PC-9 (cell line): ENCODE results near the gene MYL2. TPM values are rescaled to one million over a fixed set of nuclear protein-coding genes. Genes with fewer than 3 reads are reported as not detected.

ENCODE experiments used
- BruUV-seq: library from RNA; stranded (reverse); fragments of 400-500 nt; replicated peaks from 2 replicates; lab custom pipeline; 2021; lab: Mats Ljungman, UMichigan
- CTCF ChIA-PET: fragments of 300-600 bp; sonication (Branson Sonifier 250); formaldehyde crosslinking; loops from one replicate; lab custom pipeline; 2022; ENCODE audit warnings: antibody characterized with exemption; lab: Charles Lee
- POLR2A ChIA-PET: fragments of 300-600 bp; sonication (Branson Sonifier 250); formaldehyde crosslinking; loops from one replicate; lab custom pipeline; 2022; ENCODE audit warnings: antibody characterized with exemption; ENCODE audit not compliant: unreplicated experiment; lab: Charles Lee
- DNase-seq, 2 experiments: peaks; one replicate each; pipeline versions ENCODE4 v3.0.0 to v3.0.0-alpha.2; 2015 to 2022; ENCODE audit warnings: mixed read lengths in 1 of 2
- H2AFZ ChIP-seq: fragments of 200-600 bp; sonication (generic); 2 replicates; pipeline ENCODE4 v1.8.1; 2017; ENCODE audit warnings: antibody characterized with exemption
- H3F3A ChIP-seq: fragments of 200-600 bp; sonication (generic); 2 replicates; pipeline ENCODE4 v1.8.1; 2017; ENCODE audit warnings: antibody characterized with exemption, mild to moderate bottlenecking, low read depth; ENCODE audit not compliant: insufficient read depth
- H3K27ac ChIP-seq: fragments of 200-600 bp; sonication (generic); 2 replicates; pipeline ENCODE4 v1.6.1; 2016; ENCODE audit warnings: mixed run types
- H3K27me3 ChIP-seq: fragments of 200-600 bp; sonication (generic); 2 replicates; pipeline ENCODE4 v1.6.1; 2016; ENCODE audit warnings: low read depth, mixed run types; ENCODE audit not compliant: insufficient read depth
- H3K36me3 ChIP-seq: fragments of 200-600 bp; sonication (generic); 2 replicates; pipeline ENCODE4 v1.6.1; 2016; ENCODE audit warnings: low read depth, mixed run types
- H3K4me1 ChIP-seq: fragments of 200-600 bp; sonication (generic); replicated peaks from 2 replicates; pipeline ENCODE4 v1.6.1; 2016; ENCODE audit warnings: mixed run types; ENCODE audit not compliant: insufficient read depth
- H3K4me2 ChIP-seq: fragments of 200-600 bp; sonication (generic); 2 replicates; pipeline ENCODE4 v1.6.1; 2017; ENCODE audit warnings: mixed run types
- H3K4me3 ChIP-seq: fragments of 200-600 bp; sonication (generic); 2 replicates; pipeline ENCODE4 v1.6.1; 2016; ENCODE audit warnings: mixed run types
- H3K79me2 ChIP-seq: fragments of 200-600 bp; sonication (generic); 2 replicates; pipeline ENCODE4 v1.6.1; 2017; ENCODE audit warnings: low read depth, mixed run types
- H3K9me2 ChIP-seq: fragments of 200-600 bp; sonication (generic); 2 replicates; pipeline ENCODE4 v1.8.1; 2017; ENCODE audit warnings: mild to moderate bottlenecking; ENCODE audit not compliant: insufficient read depth
- H3K9me3 ChIP-seq: fragments of 200-600 bp; sonication (generic); 2 replicates; pipeline ENCODE4 v1.8.1; 2016; ENCODE audit warnings: low read depth; ENCODE audit not compliant: insufficient read depth
- H4K20me1 ChIP-seq: fragments of 200-600 bp; sonication (generic); 2 replicates; pipeline ENCODE4 v1.8.1; 2017; ENCODE audit not compliant: insufficient read depth
- EZH2 ChIP-seq: fragments of 200-600 bp; sonication (generic); IDR thresholded peaks from 2 replicates; pipeline ENCODE4 v1.8.0; 2017; ENCODE audit warnings: antibody characterized with exemption, low read depth
- intact Hi-C: fragments of 100-400 bp; cut with micrococcal nuclease; formaldehyde crosslinking; loops from one replicate; pipeline ENCODE4 v1.10.0; 2022; ENCODE audit not compliant: unreplicated experiment
- total RNA-seq: library from RNA; stranded (reverse); gene quantifications from 2 replicates; pipeline ENCODE4 v1.2.3, GENCODE V29; 2021
- TF ChIP-seq, protein P1 (sequence below): fragments of 200-600 bp; sonication (generic); conservative IDR thresholded peaks from 2 replicates; pipeline ENCODE4 v1.6.1; 2017; ENCODE audit warnings: mixed run types, antibody characterized with exemption, mild to moderate bottlenecking, moderate library complexity

The MYL2 gene
- total RNA-seq, 1 experiment from 2014 or later = not detected

DNA sequence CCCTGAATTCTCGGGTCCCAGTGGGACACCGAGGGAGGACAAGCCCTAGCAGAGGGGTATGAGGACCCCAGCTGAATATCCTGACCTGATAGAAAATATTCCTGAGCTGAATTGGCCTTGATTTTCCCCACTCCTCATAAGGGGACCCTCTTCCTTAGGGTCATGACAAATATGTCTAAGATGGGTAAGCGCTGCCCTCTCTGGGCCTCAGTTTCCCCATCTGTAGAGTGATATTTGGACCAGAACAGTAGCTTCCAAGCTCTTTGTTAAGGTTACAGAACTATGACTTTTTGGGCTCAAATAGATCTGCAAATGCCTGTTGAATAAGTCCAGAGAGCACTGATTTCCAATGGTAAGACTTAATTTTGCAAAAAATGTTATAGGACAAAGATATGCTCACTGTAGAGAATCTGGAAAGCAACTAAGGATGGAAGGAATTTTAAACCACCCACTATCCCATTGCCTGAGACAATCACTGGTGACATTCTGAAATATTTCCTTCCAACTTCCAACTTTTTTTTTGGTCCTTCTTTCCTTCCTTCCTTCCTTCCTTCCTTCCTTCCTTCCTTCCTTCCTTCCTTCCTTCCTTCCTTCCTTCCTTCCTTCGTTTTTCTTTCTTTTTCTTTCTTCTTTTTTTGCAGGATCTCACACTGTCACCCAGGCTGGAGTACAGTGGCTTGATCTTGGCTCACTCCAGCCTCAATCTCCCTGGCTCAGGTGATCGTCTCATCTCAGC lies 32.0 kb downstream of the MYL2 start:
- Histone ChIP-seq H3K4me1 (no peaks in the 10 kb centered on the region), H3K4me2 (peak overlapping the region; percentile 77; the same call in 1 of the 2 replicates), H3K27ac (no peak overlapping the region), H3K9me2 (no peaks in the 10 kb centered on the region), H4K20me1 (no peaks in the 10 kb centered on the region), H3K79me2 (no peaks in the 10 kb centered on the region), H2AFZ (no peak overlapping the region), H3F3A (no peaks in the 10 kb centered on the region), H3K36me3 (no peaks in the 10 kb centered on the region), H3K4me3 (peak overlapping the region; percentile 65), H3K27me3 (peaks cover 3% of the 10 kb centered on the region; the same call in 1 of the 2 replicates), H3K9me3 (no peaks in the 10 kb centered on the region)
- TF ChIP-seq, protein P1, sequence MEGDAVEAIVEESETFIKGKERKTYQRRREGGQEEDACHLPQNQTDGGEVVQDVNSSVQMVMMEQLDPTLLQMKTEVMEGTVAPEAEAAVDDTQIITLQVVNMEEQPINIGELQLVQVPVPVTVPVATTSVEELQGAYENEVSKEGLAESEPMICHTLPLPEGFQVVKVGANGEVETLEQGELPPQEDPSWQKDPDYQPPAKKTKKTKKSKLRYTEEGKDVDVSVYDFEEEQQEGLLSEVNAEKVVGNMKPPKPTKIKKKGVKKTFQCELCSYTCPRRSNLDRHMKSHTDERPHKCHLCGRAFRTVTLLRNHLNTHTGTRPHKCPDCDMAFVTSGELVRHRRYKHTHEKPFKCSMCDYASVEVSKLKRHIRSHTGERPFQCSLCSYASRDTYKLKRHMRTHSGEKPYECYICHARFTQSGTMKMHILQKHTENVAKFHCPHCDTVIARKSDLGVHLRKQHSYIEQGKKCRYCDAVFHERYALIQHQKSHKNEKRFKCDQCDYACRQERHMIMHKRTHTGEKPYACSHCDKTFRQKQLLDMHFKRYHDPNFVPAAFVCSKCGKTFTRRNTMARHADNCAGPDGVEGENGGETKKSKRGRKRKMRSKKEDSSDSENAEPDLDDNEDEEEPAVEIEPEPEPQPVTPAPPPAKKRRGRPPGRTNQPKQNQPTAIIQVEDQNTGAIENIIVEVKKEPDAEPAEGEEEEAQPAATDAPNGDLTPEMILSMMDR = peak; percentile 66; the same call in 1 of the 2 replicates
- TF ChIP-seq EZH2 = no peak
- intact Hi-C loops = loop anchor here (1.0 to 5.0 kb wide), 4 partner anchors 62 to 786 kb away; no protein-coding TSS in a partner anchor
- DNase-seq = no peak
- ChIA-PET CTCF (interaction anchor here (0.6 kb wide), 2 partner anchors 262 to 511 kb away, joined by 4 to 8 read pairs; no protein-coding TSS in a partner anchor), POLR2A (interaction anchor here (0.8 kb wide), 1 partner anchor 755 kb away, joined by 4 read pairs; no protein-coding TSS in a partner anchor)
- no TSS peak for BruUV-seq

DNA sequence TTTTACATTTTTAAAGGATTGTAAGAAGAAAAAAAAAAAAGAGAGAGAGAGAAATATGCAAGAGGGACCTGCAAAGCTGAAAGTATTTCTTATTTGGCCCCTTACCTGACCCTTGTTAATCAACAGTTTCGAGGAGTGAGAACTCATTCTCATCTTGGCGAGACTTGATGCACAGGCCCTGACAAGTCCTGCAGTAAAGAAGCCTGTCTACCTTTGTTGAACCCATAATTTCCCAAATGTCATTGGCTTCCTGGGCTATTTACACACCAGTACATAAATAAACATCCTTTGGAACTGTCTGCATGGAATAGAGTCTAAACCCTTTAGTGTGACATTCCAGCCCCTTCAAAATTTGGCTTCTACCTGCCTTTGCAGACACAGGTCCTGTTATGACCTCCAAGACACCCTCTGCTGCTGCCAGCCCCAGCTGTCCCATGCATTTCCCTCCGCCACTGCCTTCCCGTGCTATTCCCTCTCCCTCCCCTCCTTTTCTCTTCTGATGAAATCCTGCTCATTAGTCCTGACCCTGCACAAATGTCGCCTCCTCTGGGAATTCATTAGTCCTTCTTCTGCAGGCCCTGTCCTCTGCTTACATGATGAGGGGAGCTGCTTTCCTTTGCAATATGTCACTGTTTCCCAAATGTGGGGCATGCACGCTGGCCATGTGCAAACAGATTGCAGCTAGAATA lies 35.1 kb downstream of the MYL2 start:
- Histone ChIP-seq H3K4me2 (no peak overlapping the region), H3K9me3 (no peaks in the 10 kb centered on the region), H3K27ac (no peak overlapping the region), H3K4me1 (no peaks in the 10 kb centered on the region), H3K4me3 (no peak overlapping the region), H3K36me3 (no peaks in the 10 kb centered on the region), H3K9me2 (no peaks in the 10 kb centered on the region), H3K27me3 (no peaks in the 10 kb centered on the region), H3F3A (no peaks in the 10 kb centered on the region), H3K79me2 (no peaks in the 10 kb centered on the region), H4K20me1 (no peaks in the 10 kb centered on the region), H2AFZ (no peak overlapping the region)
- intact Hi-C loops = loop anchor here (5.0 kb wide), 3 partner anchors 183 to 783 kb away; no protein-coding TSS in a partner anchor
- no TSS peak for BruUV-seq
- POLR2A ChIA-PET = no interaction called here
- no peak for DNase-seq
- TF ChIP-seq, protein P1 = no peak
- no peak for TF ChIP-seq EZH2
- CTCF ChIA-PET = no interaction called here

DNA sequence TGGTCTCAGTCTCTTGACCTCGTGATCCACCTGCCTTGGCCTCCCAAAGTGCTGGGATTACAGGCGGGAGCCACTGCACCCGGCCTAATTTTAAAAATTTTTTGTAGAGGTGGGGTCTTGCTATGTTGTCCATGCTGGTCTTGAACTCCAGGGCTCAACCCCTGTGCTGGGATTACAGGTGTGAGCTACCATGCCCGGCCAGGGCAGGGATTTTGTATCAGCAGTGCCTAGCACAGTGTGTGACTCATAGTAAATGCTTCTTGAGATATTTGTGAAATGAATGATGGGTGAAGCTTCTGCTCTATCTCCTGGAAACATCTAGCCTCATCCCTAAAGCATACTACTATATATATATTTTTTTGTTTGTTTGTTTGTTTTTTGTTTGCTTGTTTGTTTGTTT lies 37.1 kb downstream of the MYL2 start:
- DNase-seq = no peak
- no peak overlapping the region for H2AFZ ChIP-seq
- no peaks in the 10 kb centered on the region for H3K27me3 ChIP-seq
- CTCF ChIA-PET = no interaction called here
- H3K36me3 ChIP-seq = no peaks in the 10 kb centered on the region
- H3K79me2 ChIP-seq = no peaks in the 10 kb centered on the region
- H3F3A ChIP-seq = no peaks in the 10 kb centered on the region
- no peak overlapping the region for H3K27ac ChIP-seq
- H3K4me3 ChIP-seq = no peak overlapping the region
- no peaks in the 10 kb centered on the region for H3K9me2 ChIP-seq
- H3K4me2 ChIP-seq = no peak overlapping the region
- POLR2A ChIA-PET = no interaction called here
- no TSS peak for BruUV-seq
- H3K9me3 ChIP-seq = no peaks in the 10 kb centered on the region
- no peak for TF ChIP-seq EZH2
- TF ChIP-seq, protein P1 = no peak
- H3K4me1 ChIP-seq = no peaks in the 10 kb centered on the region
- intact Hi-C loops = no loop called here
- H4K20me1 ChIP-seq = no peaks in the 10 kb centered on the region
